KBM-7 (cell line): ENCODE measurements around the gene SQOR.

Experiments
- DNase-seq: peaks from one replicate; pipeline ENCODE4 v3.0.0-alpha.2; 2015
- in situ Hi-C: fragments of 300-500 bp; cut with MboI; formaldehyde crosslinking; loops from 2 replicates; pipeline ENCODE4 v1.14.3; 2020; ENCODE audit warnings: low sequenced_read_pairs, low pct_unique_long_range_greater_than_20kb, mixed read lengths

The SQOR gene

DNA sequence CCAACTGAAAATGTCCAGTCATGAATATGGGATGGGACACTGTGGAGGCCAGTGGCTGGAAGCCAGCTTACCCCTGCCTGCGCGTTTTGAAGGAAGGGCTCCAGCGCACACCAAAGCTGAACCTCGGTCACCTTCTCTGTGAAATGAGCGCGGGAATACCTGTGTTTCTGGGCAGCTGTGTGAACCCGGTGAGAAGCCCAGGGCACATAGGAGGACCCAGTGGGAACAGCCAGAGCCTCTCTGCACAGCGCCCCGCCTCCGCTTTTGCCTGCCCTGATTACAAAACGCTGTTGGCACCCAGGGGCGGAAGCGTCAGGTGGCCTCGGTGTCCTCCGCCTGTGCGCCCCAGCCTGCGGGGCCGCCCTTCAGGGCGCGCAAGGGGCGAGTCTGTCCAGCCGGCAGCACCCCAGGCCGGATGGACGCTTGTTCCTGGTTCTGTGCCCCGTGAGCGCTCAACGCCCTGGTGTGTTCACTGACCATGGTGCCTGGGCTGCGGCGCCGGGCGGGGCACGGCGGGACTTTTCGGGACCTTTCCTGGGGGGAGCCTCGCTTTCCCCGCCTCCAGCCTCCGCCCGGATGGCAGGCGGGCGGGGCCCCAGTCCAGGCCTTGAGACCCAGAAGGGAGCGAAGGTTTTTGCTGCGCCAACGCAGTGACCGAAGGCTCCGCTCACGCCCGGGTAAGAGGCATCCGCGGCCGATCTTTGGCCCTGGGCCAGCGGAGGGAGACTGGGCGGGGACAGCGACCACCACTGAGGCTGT is at the start of gene SQOR:
TSS of gene SQOR (plus strand) at position 598 of the 759 bp plus-strand sequence. CDS start 23,895 bp downstream, outside the sequence.
- peak; percentile 80 for DNase-seq
- in situ Hi-C loops = no loop called here

DNA sequence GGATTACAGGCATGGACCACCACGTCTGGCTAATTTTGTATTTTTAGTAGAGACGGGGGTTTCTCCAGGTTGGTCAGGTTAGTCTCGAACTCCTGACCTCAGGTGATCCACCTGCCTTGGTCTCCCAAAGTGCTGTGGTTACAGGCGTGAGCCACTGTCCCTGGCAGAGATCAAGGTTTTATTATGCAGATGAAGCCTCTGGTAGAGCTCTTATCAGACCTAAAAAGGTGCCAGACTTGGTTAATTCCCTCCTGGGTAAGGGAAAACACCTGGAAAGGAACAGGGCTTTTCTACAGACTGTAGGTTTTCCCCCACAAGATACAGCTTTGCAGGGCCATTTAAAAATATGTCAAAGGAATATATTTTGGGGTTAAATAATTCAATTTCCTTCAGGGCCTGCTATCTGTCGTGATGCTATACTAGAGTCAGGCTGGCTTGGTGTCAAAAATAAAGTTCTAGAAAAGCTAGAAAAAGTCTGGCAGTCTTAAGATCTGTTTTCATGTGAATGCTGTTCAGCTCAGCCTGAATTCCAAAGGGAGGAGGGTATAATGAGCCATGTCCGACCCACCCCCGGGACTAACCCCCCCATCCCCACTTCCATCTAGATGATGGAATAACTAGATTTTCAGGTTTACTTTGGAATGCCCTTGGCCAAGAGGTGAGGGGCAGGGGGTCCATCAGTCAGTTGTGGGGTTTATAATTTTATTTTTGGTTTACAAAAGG is 49.6 kb upstream of the SQOR start:
- in situ Hi-C loops = no loop called here
- DNase-seq = no peak

DNA sequence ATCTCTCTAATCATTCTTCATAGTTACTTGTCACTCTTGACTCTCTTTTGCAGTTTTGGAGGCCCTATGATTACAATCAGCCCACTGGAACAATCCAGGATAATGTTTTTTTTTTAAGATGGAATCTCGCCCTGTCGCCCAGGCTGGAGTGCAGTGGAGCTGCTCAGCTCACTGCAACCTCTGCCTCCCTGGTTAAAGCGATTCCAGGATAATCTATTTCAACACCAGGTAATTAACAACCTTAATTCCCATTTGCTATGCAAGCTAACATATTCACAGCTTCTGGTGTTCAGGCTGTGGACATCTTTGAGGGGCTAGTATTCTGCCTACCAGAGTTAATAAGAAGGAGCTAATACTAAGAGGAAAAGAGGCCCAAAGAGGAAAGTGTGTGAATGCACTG is 48.7 kb upstream of the SQOR start:
- no peak for DNase-seq

DNA sequence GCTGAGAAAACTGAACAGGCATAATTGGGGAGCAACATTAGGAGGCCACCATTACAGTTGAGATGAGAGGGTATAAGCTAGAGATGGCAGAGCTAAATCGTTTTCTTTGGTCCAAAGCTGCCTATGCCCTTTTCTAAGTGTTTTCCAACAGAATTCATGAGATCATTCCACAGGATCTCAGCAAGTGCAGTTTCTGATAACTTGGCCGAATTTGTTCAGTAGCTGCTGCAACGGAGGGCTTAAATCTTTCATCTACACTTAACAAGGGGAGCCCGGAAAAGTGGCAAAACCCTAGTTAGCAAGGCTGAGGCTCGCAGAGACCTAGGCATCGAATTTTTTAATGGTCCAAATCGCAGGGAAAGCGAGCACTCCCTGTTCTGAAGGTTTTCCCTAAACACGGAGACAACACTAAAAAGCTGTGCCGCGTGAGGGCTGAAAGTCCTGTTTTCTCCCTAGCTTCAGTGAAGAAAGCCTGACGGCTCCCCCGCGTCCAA is 48.2 kb upstream of the SQOR start:
- in situ Hi-C loops = no loop called here

More for the DNA sequence above, 48.7 kb upstream of the SQOR start:
- in situ Hi-C loops = no loop called here

DNA sequence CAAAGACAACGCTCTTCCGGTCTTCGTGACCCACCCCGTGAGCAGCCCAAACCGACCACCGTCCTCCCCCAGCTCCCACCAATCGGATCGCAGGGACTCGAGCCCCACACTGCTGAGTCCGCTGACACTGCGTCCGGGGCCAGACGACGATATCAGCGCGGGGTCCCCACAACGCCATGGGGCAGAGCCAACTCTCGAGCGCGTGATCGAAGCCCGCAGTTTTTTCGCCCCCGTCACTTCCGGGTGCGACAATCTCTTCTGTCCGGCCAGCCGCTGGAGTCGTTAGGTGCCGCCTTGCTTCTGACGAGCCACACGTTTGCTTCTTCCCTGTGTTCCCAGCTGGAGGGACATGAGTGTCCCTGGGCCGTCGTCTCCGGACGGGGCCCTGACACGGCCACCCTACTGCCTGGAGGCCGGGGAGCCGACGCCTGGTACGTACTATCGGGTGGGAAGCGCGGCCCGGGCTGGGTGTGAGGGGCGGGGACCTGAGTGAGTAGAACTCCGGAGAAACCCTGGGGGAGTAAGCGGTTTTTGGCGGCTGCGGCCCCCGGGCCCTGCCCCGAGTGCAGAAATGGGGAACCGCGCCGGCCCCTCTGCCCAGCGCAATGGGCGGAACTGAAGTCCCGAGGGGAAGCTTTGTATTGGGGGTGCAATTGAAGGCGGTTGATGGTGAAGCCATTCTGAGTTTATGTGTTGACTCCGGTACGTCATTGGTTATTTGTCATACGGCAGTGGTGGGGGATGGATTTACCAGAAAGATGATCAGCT is 47.5 kb upstream of the SQOR start, which contains the start of gene BLOC1S6:
TSS of gene BLOC1S6 (plus strand) at position 285 of the 768 bp plus-strand sequence. CDS start at position 350, 65 bp downstream.
- in situ Hi-C loops = no loop called here
- DNase-seq = peak; percentile 96

More for the DNA sequence above, 48.2 kb upstream of the SQOR start:
- DNase-seq = no peak

DNA sequence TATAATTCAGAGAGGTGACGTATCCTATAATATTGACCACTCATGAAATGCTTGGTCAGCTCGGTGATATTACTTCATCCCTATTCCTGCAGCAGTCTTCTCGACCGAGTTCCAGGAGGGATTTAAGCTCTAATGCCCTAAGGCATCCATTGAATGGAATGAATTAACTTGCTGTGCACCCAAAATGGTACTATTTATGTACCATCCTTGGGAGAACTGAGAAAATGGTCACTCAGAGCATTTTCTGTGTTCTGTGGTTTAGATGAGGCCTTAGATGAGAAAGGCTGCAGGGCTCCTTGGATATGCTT is 47.0 kb upstream of the SQOR start:
- in situ Hi-C loops = no loop called here
- no peak for DNase-seq

DNA sequence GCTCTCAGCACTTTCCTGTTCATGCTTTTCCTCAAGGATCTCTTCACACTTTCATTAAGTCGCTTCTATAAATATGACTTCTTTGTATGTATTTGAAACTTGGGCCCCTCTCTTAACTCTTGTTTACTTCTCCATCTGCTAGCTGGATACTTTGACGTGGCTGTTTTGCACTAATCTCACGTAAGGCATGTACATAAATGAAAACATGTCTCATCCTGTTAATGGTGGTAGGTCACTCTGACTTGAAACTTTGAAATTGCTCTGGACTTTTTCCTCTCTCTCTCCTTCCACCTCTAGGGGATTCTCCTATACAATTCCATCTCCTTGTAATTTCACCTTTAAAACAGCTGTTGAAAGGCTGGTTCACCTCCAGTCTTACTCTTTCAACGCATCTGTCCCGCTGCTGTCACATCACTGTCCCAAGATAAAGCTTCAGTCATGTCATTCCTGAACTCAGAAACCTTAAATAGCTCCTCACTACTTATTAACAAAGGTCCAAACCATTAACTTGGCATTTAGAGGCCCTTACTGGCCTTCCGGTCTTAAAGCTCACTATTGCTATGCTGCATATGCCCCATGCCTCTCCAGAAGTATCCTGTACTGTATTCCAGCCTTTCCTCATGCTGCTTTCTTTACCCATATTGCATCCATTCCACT is 46.5 kb upstream of the SQOR start:
- in situ Hi-C loops = no loop called here
- DNase-seq = no peak

DNA sequence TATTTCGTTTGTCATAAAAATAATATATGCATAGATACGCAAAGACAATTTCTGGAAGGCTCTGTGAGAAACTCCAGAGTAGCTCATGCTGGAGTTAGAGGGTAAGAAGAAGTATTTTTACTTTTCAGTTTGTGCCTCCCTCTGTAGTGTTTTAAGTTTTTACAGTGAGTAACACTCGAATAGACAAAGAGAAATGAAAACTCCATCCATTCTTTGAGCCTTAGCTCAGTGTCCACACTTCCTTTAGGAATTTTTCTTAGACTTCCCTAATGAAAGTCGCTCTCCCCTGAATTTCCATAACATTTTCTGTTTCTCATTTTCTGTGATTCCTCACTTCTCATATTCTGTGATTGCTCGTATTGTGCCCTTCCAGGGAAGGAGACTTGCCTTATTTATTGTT is 45.6 kb upstream of the SQOR start:
- in situ Hi-C loops = no loop called here
- no peak for DNase-seq

DNA sequence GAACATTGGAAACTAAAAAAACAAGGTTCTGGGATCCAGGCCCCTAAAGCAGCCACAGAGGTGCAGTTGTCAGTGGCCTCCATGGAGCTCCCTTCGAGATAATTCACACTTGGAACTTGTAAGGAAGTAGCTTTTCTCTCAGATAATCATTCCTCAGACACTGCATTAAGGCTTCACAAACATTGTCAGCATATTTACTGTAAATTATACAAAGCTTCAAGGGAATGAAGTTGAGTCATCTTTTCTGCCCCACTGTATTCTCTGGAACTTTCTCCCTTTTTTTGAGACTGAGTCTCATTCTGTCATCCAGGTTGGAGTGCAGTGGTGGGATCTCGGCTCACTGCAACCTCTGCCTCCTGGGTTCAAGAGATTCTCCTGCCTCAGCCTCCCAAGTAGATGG is 40.5 kb upstream of the SQOR start:
- in situ Hi-C loops = no loop called here
- no peak for DNase-seq

DNA sequence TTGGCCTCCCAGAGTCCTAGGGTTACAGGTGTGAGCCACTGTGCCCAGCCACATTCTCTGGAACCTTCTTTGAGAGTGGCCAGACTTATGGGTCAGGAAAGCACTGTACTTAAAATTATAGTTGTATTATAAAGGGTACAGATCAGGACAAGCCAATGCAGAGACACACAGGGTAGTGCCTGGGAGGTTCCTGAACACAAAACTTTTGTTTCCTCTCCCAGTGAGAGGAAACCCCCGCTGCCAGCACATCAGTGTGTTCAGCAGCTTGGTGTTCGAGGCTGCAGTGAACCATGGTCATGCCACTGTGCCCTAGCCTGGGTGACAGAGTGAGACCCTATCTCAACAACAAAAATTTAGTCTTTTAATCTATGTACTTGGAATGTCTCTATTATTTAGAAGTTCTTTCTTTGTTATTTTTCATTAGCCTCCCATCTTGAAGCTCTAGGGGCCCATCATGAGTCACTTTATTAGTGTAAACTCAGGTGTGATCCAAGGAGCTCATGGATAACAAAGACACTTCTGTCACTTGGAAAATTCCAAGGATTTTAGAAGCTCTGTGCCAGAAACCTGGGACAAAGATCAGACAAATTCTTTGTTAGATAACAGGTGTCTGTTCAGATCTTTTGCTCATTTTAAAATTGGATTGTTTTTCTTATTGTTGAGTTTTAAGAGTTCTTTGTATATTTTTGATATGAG is 39.8 kb upstream of the SQOR start:
- in situ Hi-C loops = no loop called here
- no peak for DNase-seq

DNA sequence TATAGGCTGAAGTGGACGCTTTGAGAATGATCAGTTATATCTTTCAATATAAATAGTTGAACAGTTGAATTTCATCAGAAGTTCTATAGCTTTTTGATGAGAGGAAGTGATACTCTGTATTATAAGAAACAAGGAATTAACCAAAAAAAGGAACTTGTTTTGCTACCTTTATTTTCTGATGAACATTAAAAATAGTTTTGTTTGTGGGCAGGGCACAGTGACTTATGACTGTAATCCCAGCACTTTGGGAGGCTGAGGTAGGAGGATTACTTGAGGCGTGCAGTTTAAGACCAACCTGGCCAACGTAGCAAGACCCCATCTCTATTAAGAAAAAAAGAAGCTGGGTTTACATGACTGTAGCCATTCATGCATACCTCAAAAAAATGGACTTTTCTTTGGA is 30.9 kb upstream of the SQOR start:
- in situ Hi-C loops = loop anchor here (25.0 kb wide), 1 partner anchor 442 kb away; no protein-coding TSS in a partner anchor
- DNase-seq = no peak

DNA sequence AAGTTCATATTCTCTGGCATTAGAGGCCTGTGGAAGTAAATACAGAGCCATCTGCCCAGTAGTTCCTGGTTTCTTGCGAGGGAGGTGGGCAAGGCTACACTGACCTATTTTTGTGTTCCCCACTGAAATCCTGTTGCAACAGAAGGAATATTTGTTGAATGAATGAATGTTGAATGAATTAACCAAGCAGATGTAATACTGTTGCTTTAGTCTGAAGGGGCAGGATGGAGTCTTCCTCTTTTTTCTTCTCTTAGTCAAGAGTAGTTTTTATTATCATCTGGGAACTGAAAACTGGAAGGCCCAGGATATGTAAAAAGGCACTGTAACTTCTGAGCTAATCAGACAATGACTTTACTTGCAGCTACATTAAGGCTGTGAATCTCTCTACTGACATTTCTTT is 30.5 kb upstream of the SQOR start:
- no peak for DNase-seq
- in situ Hi-C loops = loop anchor here (25.0 kb wide), 1 partner anchor 442 kb away; no protein-coding TSS in a partner anchor

DNA sequence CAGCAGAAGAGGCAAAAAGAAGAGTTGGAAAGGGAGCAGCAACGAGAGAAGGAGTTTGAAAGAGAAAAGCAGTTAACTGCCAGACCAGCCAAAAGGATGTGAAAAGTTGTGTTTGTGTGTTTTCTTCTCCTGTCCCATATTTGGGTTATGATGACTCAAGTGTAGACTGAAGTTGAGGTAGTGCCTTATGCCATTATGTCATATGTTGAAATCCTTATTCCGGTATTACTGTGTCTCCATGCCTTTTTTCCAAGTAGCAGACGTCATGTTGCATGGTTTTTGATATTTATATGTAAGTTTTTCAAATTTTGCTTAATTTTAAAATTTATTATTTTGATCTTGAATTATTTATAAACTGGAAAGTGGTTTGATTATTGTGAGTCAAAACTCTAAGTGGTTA is 28.4 kb upstream of the SQOR start:
- in situ Hi-C loops = loop anchor here (25.0 kb wide), 1 partner anchor 444 kb away; no protein-coding TSS in a partner anchor
- no peak for DNase-seq

DNA sequence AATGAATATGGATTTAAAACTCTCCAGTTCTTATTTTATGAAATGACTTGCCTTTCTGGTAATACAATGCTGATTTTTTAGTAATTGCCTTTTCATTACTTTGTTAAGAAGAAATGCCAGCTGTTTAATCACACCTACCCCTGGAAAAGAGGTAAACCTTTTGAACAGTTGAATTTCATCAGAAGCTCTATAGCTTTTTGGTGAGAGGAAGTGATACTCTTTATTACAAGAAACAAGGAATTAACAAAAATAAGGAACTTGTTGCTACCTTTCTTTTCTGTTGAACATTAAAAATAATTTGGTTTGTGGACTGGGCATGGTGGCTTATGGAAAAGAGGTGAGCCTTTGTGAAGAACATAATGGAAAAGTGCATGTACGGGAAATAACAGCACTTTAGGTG is 28.0 kb upstream of the SQOR start:
- no peak for DNase-seq
- in situ Hi-C loops = loop anchor here (25.0 kb wide), 1 partner anchor 445 kb away; no protein-coding TSS in a partner anchor

DNA sequence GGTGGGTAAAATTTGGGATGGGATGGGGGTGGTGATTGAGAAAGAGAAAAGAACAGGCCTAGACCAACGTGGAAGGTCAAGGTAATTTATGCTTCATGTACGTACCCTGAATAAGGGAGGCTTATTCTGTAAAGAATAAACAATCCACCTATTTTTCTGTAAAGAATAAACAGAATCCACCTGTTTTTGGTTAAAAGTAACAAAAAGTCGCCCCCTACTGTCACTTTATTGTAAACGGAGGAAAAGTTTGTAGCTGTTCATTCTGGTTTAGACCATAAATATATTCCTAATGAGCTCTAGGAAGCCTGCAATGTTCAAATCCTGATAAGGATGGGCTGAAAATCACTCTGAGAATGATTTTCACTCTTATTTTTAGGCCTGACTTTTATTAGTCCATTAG is 23.5 kb upstream of the SQOR start:
- in situ Hi-C loops = loop anchor here (10.0 to 25.0 kb wide), 2 partner anchors 157 to 449 kb away; no protein-coding TSS in a partner anchor
- DNase-seq = peak; percentile 48

DNA sequence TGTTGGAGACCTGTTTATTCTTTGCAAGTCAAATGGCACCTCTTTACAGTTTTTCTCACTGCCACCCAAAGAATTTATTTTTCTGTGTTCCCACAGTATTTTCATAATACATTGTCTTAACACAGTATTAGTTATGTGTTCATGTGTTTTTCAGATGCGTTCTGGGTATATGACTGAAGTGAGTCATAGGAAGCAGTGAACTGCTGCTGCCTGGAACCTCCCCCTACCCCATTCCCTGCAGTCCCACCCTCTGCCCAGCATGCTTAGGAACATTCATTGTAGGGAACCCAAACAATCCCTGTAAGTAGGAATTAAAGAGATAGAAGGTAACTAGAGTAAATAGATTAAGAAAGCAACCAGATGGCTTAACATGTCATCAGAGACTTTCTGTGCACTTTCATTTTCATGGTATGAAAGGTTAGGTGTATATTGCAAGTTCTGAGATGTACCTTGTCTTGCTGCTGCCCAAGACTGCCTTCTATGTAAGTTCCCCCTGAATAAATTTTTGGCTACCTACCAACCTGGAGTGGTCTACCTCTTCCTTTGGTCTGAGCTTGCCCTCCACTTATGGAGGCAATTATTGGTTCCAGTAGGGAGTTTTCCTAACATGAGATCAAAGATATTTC is 21.9 kb upstream of the SQOR start:
- no peak for DNase-seq
- in situ Hi-C loops = loop anchor here (10.0 to 25.0 kb wide), 2 partner anchors 158 to 451 kb away; no protein-coding TSS in a partner anchor

DNA sequence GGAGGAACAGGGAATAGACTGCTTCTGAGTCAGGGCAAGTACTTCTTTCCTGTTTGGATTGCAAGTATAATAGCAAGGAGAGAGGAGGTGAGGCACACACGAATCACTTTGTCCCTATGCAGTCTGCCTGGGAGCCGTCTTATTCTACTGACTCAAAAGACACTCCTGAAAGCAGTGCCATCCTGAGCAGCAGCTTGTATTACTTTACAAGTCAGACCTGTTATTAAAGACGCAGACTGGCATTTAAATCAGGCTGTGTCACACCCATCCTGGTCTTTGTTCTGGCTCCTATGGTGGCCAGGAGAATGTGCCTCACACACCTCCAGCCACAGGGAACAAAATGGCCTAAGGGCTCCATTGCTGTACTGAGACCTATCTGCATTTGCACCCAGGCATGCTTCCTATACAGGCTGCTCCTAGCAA is 17.9 kb upstream of the SQOR start:
- in situ Hi-C loops = loop anchor here (10.0 to 25.0 kb wide), 2 partner anchors 162 to 455 kb away; no protein-coding TSS in a partner anchor
- DNase-seq = no peak

DNA sequence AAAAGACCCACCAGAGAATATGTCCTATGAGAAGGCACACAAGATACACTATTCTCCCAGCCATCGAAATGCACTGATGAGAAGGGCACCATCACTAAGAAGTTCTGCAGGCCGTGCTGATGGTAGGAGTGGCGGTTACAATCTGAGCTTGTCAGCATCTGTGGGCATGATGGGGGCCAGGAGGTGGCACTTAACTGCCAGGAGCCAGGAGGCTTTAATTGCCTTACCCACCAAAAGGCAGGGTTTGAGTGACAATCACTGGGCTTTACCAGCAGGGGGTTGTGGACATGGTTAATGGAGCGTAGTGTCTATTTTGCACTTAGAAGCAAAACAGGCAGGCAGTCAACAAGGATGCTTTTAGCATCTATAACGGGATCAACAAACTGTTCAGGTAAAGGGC is 16.0 kb upstream of the SQOR start:
- no peak for DNase-seq
- in situ Hi-C loops = loop anchor here (10.0 to 25.0 kb wide), 2 partner anchors 164 to 457 kb away; no protein-coding TSS in a partner anchor
